Kidney epithelial cell (primary cell): ENCODE data around the gene BMPR2. TPM values are rescaled to one million over a fixed set of nuclear protein-coding genes. Genes with fewer than 3 reads are reported as not detected.

Source experiments
- DNase-seq: peaks from one replicate; pipeline ENCODE4 v3.0.0-alpha.2; 2010; ENCODE audit warnings: low read depth
- H3K27me3 ChIP-seq: 2 replicates; pipeline ENCODE4 v1.6.0; 2011; ENCODE audit warnings: low read length; ENCODE audit not compliant: control insufficient read depth, insufficient read depth
- H3K36me3 ChIP-seq: 2 replicates; pipeline ENCODE4 v1.5.1; 2011; ENCODE audit warnings: low read length; ENCODE audit not compliant: control insufficient read depth, insufficient read depth
- H3K4me3 ChIP-seq: 2 replicates; pipeline ENCODE4 v1.5.1; 2011; ENCODE audit warnings: low read depth, mild to moderate bottlenecking, control low read depth, low read length
- total RNA-seq: library from RNA; depleted of rRNA; stranded (reverse); fragments of >200 nt; gene quantifications from 2 replicates; pipeline ENCODE4 v1.2.3, GENCODE V29; 2015
- TF ChIP-seq, protein P1 (sequence below): IDR thresholded peaks from 2 replicates; pipeline ENCODE4 v1.5.1; 2011; ENCODE audit warnings: mild to moderate bottlenecking, moderate library complexity, low read length, control low read depth, inconsistent platforms; ENCODE audit not compliant: insufficient read depth, poor library complexity, severe bottlenecking

Gene BMPR2
- total RNA-seq, 1 donor from 2014 or later, result 44.8 TPM

DNA sequence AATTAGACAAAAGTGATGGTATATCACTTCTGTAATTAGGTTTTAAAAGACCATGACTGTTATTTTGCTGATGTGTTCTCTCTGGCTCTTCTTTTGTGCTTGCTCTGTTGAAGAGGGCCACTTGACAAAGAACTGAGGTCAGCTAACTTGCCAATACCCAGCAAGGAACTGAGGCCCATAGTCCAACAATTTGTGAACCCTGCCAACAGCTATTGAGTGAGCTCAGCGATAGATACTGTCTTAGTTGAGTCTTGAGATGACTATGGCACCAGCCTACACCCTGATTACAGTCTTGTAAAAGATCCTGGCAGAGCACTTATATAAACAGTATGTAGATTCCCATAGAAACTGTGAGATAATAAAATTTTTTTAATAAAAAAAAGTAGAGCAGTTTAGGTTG is 103.0 kb downstream of the BMPR2 start:
- Histone ChIP-seq H3K36me3 (no peaks in the 10 kb centered on the region), H3K27me3 (no peaks in the 10 kb centered on the region), H3K4me3 (no peak overlapping the region)
- TF ChIP-seq, protein P1, sequence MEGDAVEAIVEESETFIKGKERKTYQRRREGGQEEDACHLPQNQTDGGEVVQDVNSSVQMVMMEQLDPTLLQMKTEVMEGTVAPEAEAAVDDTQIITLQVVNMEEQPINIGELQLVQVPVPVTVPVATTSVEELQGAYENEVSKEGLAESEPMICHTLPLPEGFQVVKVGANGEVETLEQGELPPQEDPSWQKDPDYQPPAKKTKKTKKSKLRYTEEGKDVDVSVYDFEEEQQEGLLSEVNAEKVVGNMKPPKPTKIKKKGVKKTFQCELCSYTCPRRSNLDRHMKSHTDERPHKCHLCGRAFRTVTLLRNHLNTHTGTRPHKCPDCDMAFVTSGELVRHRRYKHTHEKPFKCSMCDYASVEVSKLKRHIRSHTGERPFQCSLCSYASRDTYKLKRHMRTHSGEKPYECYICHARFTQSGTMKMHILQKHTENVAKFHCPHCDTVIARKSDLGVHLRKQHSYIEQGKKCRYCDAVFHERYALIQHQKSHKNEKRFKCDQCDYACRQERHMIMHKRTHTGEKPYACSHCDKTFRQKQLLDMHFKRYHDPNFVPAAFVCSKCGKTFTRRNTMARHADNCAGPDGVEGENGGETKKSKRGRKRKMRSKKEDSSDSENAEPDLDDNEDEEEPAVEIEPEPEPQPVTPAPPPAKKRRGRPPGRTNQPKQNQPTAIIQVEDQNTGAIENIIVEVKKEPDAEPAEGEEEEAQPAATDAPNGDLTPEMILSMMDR, result no peak
- DNase-seq, result no peak

DNA sequence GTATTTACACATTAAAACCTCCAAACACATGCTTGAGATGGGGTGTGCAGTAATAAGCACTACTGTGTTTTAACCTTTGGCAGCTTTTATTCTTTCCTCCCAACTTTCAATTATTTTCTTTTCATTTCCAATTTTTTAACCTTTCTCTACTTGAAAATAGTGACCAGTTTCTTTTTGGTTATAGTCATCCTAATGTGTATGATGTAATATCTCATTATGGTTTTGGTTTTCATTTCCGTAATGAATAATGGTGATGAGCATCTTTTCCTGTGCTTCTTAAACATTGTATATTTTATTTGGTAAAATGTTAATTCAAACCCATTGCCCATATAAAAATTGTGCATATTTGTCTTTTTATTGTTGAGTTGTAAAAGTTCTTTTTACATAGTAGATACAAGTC is 103.5 kb downstream of the BMPR2 start:
- TF ChIP-seq, protein P1, result no peak
- Histone ChIP-seq H3K27me3 (no peaks in the 10 kb centered on the region), H3K36me3 (no peaks in the 10 kb centered on the region), H3K4me3 (no peak overlapping the region)
- DNase-seq, result no peak

DNA sequence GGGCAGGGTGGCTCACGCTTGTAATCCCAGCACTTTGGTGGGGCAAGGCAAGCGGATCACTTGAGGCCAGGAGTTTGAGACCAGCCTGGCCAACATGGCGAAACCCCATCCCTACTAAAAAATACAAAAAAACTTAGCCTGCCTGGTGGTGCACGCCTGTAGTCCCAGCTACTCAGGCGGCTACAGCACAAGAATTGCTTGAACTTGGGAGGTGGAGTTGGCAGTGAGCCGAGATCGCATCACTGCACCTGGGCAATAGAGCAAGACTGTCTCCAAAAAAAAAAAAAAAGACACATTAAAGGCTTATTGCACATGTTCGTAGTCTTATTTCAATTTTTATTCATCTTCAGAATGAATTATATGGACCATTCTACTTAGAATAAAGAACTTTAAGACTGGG is 110.2 kb downstream of the BMPR2 start:
- peak; percentile 12 for DNase-seq
- H3K4me3 ChIP-seq, result no peak overlapping the region
- no peaks in the 10 kb centered on the region for H3K36me3 ChIP-seq
- TF ChIP-seq, protein P1, result no peak
- no peaks in the 10 kb centered on the region for H3K27me3 ChIP-seq

DNA sequence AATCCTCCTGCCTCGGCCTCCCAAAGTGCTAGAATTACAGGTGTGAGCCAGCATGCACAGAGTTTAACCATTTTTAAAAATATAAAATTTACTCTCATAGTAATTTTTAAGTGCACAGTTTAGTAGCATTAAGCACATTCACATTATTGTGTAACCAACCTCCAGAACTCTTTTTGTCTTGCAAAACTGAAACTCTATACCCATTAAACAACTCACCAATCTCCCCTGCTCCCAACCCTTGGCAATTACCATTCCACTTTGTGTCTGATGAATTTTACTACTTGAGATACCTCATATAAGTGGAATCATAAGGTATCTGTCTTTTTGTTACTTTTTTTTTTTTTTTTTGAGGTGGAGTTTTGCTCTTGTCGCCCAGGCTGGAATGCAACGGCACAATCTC is 112.5 kb downstream of the BMPR2 start:
- no peaks in the 10 kb centered on the region for H3K36me3 ChIP-seq
- no peak overlapping the region for H3K4me3 ChIP-seq
- no peak for DNase-seq
- no peaks in the 10 kb centered on the region for H3K27me3 ChIP-seq
- TF ChIP-seq, protein P1, result no peak

DNA sequence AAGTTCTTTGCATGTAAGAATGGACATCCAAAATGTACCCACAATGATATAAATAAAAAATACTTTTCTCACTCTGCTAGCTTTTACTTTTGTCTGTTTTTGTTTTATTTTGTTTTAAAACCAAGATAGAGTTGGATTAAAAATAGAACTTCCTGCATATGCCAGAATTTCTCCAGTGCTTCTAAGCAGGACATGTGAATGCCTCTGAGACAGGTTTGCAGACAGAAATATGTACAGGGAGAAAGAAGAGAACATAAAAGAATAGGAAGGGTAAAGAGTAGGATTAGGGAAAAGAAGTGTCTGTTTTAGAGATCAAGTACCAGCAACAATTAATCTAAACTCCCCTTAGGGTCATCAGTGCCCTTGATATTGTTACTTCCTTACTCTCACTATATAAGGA is 114.4 kb downstream of the BMPR2 start:
- no peak for DNase-seq
- Histone ChIP-seq H3K27me3 (no peaks in the 10 kb centered on the region), H3K4me3 (no peak overlapping the region), H3K36me3 (no peaks in the 10 kb centered on the region)
- TF ChIP-seq, protein P1, result no peak

DNA sequence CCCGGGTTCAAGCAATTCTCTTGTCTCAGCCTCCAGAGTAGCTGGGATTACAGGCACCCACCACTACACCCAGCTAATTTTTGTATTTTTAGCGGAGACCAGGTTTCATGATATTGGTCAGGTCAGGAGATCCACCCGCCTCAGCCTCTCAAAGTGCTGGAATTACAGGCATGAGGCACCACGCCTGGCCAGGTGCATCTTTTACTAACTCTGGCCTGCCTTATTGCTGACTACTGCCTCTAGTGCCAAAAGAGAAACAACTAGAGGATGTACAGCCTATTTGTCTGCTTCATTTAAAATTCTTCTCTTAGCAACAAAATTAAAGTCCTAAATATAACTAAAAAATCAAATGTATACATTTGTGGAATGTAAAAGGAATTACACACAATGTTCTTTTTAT is 115.4 kb downstream of the BMPR2 start:
- no peaks in the 10 kb centered on the region for H3K27me3 ChIP-seq
- H3K36me3 ChIP-seq, result no peaks in the 10 kb centered on the region
- TF ChIP-seq, protein P1, result no peak
- no peak overlapping the region for H3K4me3 ChIP-seq
- no peak for DNase-seq
